Naive thymus-derived CD8-positive, alpha-beta T cell (primary cell): ENCODE data around the gene LDLRAD4. TPM values are rescaled to one million over a fixed set of nuclear protein-coding genes. Genes with fewer than 3 reads are reported as not detected.

ENCODE experiments used
- ATAC-seq, 2 donors: fragments of 150-1000 bp; cut with Tn5 transposase in 1 of 2; sonication (Bioruptor Pico), chemical (Tn5 transposase) in 1 of 2; 1 replicate in 1 of 2; 2 replicates in 1 of 2; pipeline ENCODE4 v1.10.0; 2021; ENCODE audit warnings: mild to moderate bottlenecking in 2 of 2, moderate library complexity in 2 of 2
- POLR2A ChIA-PET: fragments of 350-600 bp; sonication (Branson Sonifier 250); formaldehyde crosslinking; loops from one replicate; lab custom pipeline; 2021; ENCODE audit warnings: antibody characterized with exemption; lab: Charles Lee
- DNase-seq, 10 donors: peaks; one replicate each; pipeline versions ENCODE4 v3.0.0 to v3.0.0-alpha.2; 2020 to 2022
- H3K27ac Mint-ChIP-seq, 10 donors: one replicate each; pipeline ENCODE4 v1.8.0; 2020 to 2022; ENCODE audit warnings: mild to moderate bottlenecking in 10 of 10, mixed read lengths in 10 of 10, moderate library complexity in 4 of 10, inconsistent platforms in 1 of 10
- H3K27me3 Mint-ChIP-seq, 5 donors: one replicate each; pipeline ENCODE4 v1.8.0; 2021 to 2022; ENCODE audit warnings: mixed read lengths in 5 of 5
- H3K36me3 Mint-ChIP-seq, 3 donors: one replicate each; pipeline ENCODE4 v1.8.0; 2020 to 2022; ENCODE audit warnings: mixed read lengths in 3 of 3, mild to moderate bottlenecking in 2 of 3, inconsistent platforms in 1 of 3
- H3K4me1 Mint-ChIP-seq, 4 donors: one replicate each; pipeline ENCODE4 v1.8.0; 2021 to 2022; ENCODE audit warnings: mixed read lengths in 4 of 4
- H3K4me3 Mint-ChIP-seq, 10 donors: one replicate each; pipeline ENCODE4 v1.8.0; 2020 to 2022; ENCODE audit warnings: mild to moderate bottlenecking in 10 of 10, mixed read lengths in 10 of 10, moderate library complexity in 6 of 10, inconsistent platforms in 1 of 10
- H3K9me3 Mint-ChIP-seq, 9 donors: one replicate each; pipeline ENCODE4 v1.8.0; 2020 to 2022; ENCODE audit warnings: mixed read lengths in 9 of 9, mild to moderate bottlenecking in 3 of 9, inconsistent platforms in 1 of 9, moderate library complexity in 1 of 9
- polyA plus RNA-seq, 3 donors: library from polyadenylated mRNA; unstranded; fragments of 300-500 nt; fragmentation: Illumina TruSeq; gene quantifications; one replicate each; pipeline ENCODE4 v1.2.3, GENCODE V29; 2021
- total RNA-seq, 8 experiments: library from RNA in 2 of 8; stranded (reverse) in 2 of 8; gene quantifications; one replicate each; pipeline ENCODE4 v1.2.3 and lab custom pipeline; 2021 to 2026

The LDLRAD4 gene
- total and polyA plus RNA-seq, 5 experiments from 2014 or later = 11.4 to 56.8 (median 17.6) TPM

GRCh38 chr18:13525381-13526029 is 306.9 kb downstream of the LDLRAD4 start:
- ATAC-seq (no peak), DNase-seq (no peak)
- Mint-ChIP-seq H3K4me1 (peaks cover 21 to 53% (median 35%) of the 10 kb centered on the region in 4 donors), H3K9me3 (no peaks in the 10 kb centered on the region), H3K27ac (peak overlapping the region in 1 of 10 donors; percentile 72), H3K36me3 (peaks cover 0 to 5% (median 3%) of the 10 kb centered on the region in 3 donors), H3K4me3 (no peak overlapping the region), H3K27me3 (no peaks in the 10 kb centered on the region)
- POLR2A ChIA-PET = no interaction called here

GRCh38 chr18:13526519-13526918 is 308.0 kb downstream of the LDLRAD4 start:
- H3K36me3 Mint-ChIP-seq = peaks cover 0 to 5% (median 3%) of the 10 kb centered on the region in 3 donors
- POLR2A ChIA-PET = no interaction called here
- peak overlapping the region in 4 of 10 donors; percentile 21 to 67 (median 46) for H3K27ac Mint-ChIP-seq
- H3K9me3 Mint-ChIP-seq = no peaks in the 10 kb centered on the region
- DNase-seq = no peak
- no peaks in the 10 kb centered on the region for H3K27me3 Mint-ChIP-seq
- no peak for ATAC-seq
- peaks cover 22 to 54% (median 33%) of the 10 kb centered on the region in 4 donors for H3K4me1 Mint-ChIP-seq
- H3K4me3 Mint-ChIP-seq = no peak overlapping the region

GRCh38 chr18:13527256-13527655 is 308.7 kb downstream of the LDLRAD4 start:
- Mint-ChIP-seq H3K4me1 (peaks cover 22 to 57% (median 34%) of the 10 kb centered on the region in 4 donors), H3K27me3 (no peaks in the 10 kb centered on the region), H3K4me3 (no peak overlapping the region), H3K36me3 (peaks cover 0 to 5% (median 3%) of the 10 kb centered on the region in 3 donors), H3K9me3 (no peaks in the 10 kb centered on the region), H3K27ac (peak overlapping the region in 3 of 10 donors; percentile 4 to 67 (median 41))
- POLR2A ChIA-PET = no interaction called here
- DNase-seq = no peak
- no peak for ATAC-seq

- no peaks in the 10 kb centered on the region for H3K27me3 Mint-ChIP-seq
- no peak for DNase-seq
- peaks cover 20 to 58% (median 36%) of the 10 kb centered on the region in 4 donors for H3K4me1 Mint-ChIP-seq
- no peak overlapping the region for H3K4me3 Mint-ChIP-seq
- H3K9me3 Mint-ChIP-seq = no peaks in the 10 kb centered on the region
- peaks cover 0 to 5% (median 3%) of the 10 kb centered on the region in 3 donors for H3K36me3 Mint-ChIP-seq
- H3K27ac Mint-ChIP-seq = peak overlapping the region in 3 of 10 donors; percentile 27 to 55 (median 47)
- ATAC-seq = no peak
- POLR2A ChIA-PET = no interaction called here
These were observed 309.2 kb downstream of the LDLRAD4 start for GRCh38 chr18:13527730-13528129.

GRCh38 chr18:13528739-13529392 is 310.3 kb downstream of the LDLRAD4 start:
- POLR2A ChIA-PET = interaction anchor here (1.4 kb wide), 1 partner anchor 10 kb away, joined by 6 read pairs; no protein-coding TSS in a partner anchor
- Mint-ChIP-seq H3K4me1 (peaks cover 22 to 57% (median 42%) of the 10 kb centered on the region in 4 donors), H3K9me3 (no peaks in the 10 kb centered on the region), H3K4me3 (no peak overlapping the region), H3K27ac (peak overlapping the region in 6 of 10 donors; percentile 5 to 63 (median 15)), H3K27me3 (no peaks in the 10 kb centered on the region), H3K36me3 (peaks cover 0 to 5% (median 3%) of the 10 kb centered on the region in 3 donors)
- DNase-seq (no peak), ATAC-seq (no peak)

GRCh38 chr18:13530033-13530878 is 311.7 kb downstream of the LDLRAD4 start:
- Mint-ChIP-seq H3K4me3 (no peak overlapping the region), H3K27ac (peak overlapping the region in 7 of 10 donors; percentile 18 to 83 (median 44)), H3K4me1 (peaks cover 26 to 60% (median 45%) of the 10 kb centered on the region in 4 donors), H3K36me3 (peaks cover 0 to 2% (median 0%) of the 10 kb centered on the region in 3 donors), H3K9me3 (no peaks in the 10 kb centered on the region), H3K27me3 (no peaks in the 10 kb centered on the region)
- DNase-seq = no peak
- POLR2A ChIA-PET = interaction anchor here (0.7 to 1.0 kb wide), 4 partner anchors 9 to 348 kb away, joined by 3 read pairs; no protein-coding TSS in a partner anchor
- no peak for ATAC-seq

- no peaks in the 10 kb centered on the region for H3K9me3 Mint-ChIP-seq
- POLR2A ChIA-PET = interaction anchor here (0.7 to 1.0 kb wide), 4 partner anchors 8 to 349 kb away, joined by 3 read pairs; no protein-coding TSS in a partner anchor
- peak overlapping the region in 6 of 10 donors; percentile 21 to 79 (median 46) for H3K27ac Mint-ChIP-seq
- ATAC-seq (peak; percentile 45 to 60), DNase-seq (peak in 1 of 10 donors; percentile 22)
- H3K36me3 Mint-ChIP-seq = peaks cover 0 to 2% (median 0%) of the 10 kb centered on the region in 3 donors
- H3K4me1 Mint-ChIP-seq = peaks cover 27 to 66% (median 48%) of the 10 kb centered on the region in 4 donors
- no peak overlapping the region for H3K4me3 Mint-ChIP-seq
- no peaks in the 10 kb centered on the region for H3K27me3 Mint-ChIP-seq
These were observed 312.4 kb downstream of the LDLRAD4 start for GRCh38 chr18:13530879-13531387.

- H3K4me3 Mint-ChIP-seq = no peak overlapping the region
- H3K9me3 Mint-ChIP-seq = no peaks in the 10 kb centered on the region
- POLR2A ChIA-PET = no interaction called here
- DNase-seq (no peak), ATAC-seq (no peak)
- peaks cover 0 to 2% (median 0%) of the 10 kb centered on the region in 3 donors for H3K36me3 Mint-ChIP-seq
- H3K27me3 Mint-ChIP-seq = no peaks in the 10 kb centered on the region
- H3K4me1 Mint-ChIP-seq = peaks cover 27 to 69% (median 54%) of the 10 kb centered on the region in 4 donors
- peak overlapping the region in 5 of 10 donors; percentile 34 to 69 (median 53) for H3K27ac Mint-ChIP-seq
These were observed 313.2 kb downstream of the LDLRAD4 start for GRCh38 chr18:13531681-13532325.

GRCh38 chr18:13532406-13533075 is 314.0 kb downstream of the LDLRAD4 start:
- Mint-ChIP-seq H3K9me3 (no peaks in the 10 kb centered on the region), H3K36me3 (peaks cover 0 to 2% (median 0%) of the 10 kb centered on the region in 3 donors), H3K4me3 (no peak overlapping the region), H3K4me1 (peaks cover 29 to 72% (median 60%) of the 10 kb centered on the region in 4 donors), H3K27me3 (no peaks in the 10 kb centered on the region), H3K27ac (peak overlapping the region in 8 of 10 donors; percentile 22 to 81 (median 56))
- POLR2A ChIA-PET = interaction anchor here (0.9 kb wide), 1 partner anchor 80 kb away, joined by 4 read pairs; no protein-coding TSS in a partner anchor
- ATAC-seq (no peak), DNase-seq (no peak)

GRCh38 chr18:13534631-13535030 is 316.1 kb downstream of the LDLRAD4 start:
- Mint-ChIP-seq H3K36me3 (no peaks in the 10 kb centered on the region), H3K27ac (peak overlapping the region; percentile 42 to 91 (median 76)), H3K4me3 (peak overlapping the region in 1 of 10 donors; percentile 12), H3K9me3 (no peaks in the 10 kb centered on the region), H3K4me1 (peaks cover 37 to 85% (median 78%) of the 10 kb centered on the region in 4 donors), H3K27me3 (no peaks in the 10 kb centered on the region)
- DNase-seq = no peak
- no peak for ATAC-seq
- POLR2A ChIA-PET = no interaction called here

- peak overlapping the region in 6 of 10 donors; percentile 16 to 65 (median 38) for H3K4me3 Mint-ChIP-seq
- peaks cover 0 to 3% (median 0%) of the 10 kb centered on the region in 3 donors for H3K36me3 Mint-ChIP-seq
- no peaks in the 10 kb centered on the region for H3K27me3 Mint-ChIP-seq
- no peaks in the 10 kb centered on the region for H3K9me3 Mint-ChIP-seq
- DNase-seq (no peak), ATAC-seq (no peak)
- POLR2A ChIA-PET = interaction anchor here (1.1 to 1.3 kb wide), 2 partner anchors 318 to 320 kb away, joined by 3 read pairs; partner anchors contain the start of gene LDLRAD4
- peaks cover 44 to 93% (median 86%) of the 10 kb centered on the region in 4 donors for H3K4me1 Mint-ChIP-seq
- H3K27ac Mint-ChIP-seq = peak overlapping the region; percentile 29 to 95 (median 72)
These were observed 318.0 kb downstream of the LDLRAD4 start for GRCh38 chr18:13536578-13536977.
